CD4-positive, alpha-beta memory T cell (primary cell): ENCODE measurements around the gene CLPTM1. TPM values are rescaled to one million over a fixed set of nuclear protein-coding genes. Genes with fewer than 3 reads are reported as not detected.
A peak's percentile ranks its signal among the peaks of the same experiment; 100 is the strongest.

Experiments used
- CTCF ChIA-PET: fragments of 350-600 bp; sonication (Branson Sonifier 250); formaldehyde crosslinking; loops from one replicate; lab custom pipeline; 2021; ENCODE audit warnings: inconsistent platforms; ENCODE audit not compliant: partially characterized antibody; lab: Charles Lee
- POLR2A ChIA-PET: fragments of 350-600 bp; sonication (Branson Sonifier 250); formaldehyde crosslinking; loops from one replicate; lab custom pipeline; 2021; ENCODE audit not compliant: partially characterized antibody; lab: Charles Lee
- DNase-seq, 5 donors: peaks; one replicate each; pipeline versions ENCODE4 v3.0.0 to v3.0.0-alpha.2; 2020 to 2022; ENCODE audit warnings: mixed read lengths in 1 of 5
- H3K27ac ChIP-seq: one replicate; pipeline ENCODE4 v1.7.0; 2013; ENCODE audit warnings: low read depth, low read length
- H3K27me3 ChIP-seq: 2 replicates; pipeline ENCODE4 v1.7.0; 2013; ENCODE audit warnings: mild to moderate bottlenecking, low read length, moderate library complexity; ENCODE audit not compliant: insufficient read depth
- H3K36me3 ChIP-seq: 2 replicates; pipeline ENCODE4 v1.7.0; 2013; ENCODE audit warnings: mild to moderate bottlenecking, low read length, moderate library complexity; ENCODE audit not compliant: insufficient read depth
- H3K4me1 ChIP-seq: 2 replicates; pipeline ENCODE4 v1.7.0; 2013; ENCODE audit warnings: mild to moderate bottlenecking, low read length, moderate library complexity; ENCODE audit not compliant: insufficient read depth
- H3K4me3 ChIP-seq, 2 donors: one replicate each; pipeline ENCODE4 v1.7.0; 2013; ENCODE audit warnings: low read length in 2 of 2, mild to moderate bottlenecking in 1 of 2
- H3K9me3 ChIP-seq, 2 donors: one replicate each; pipeline ENCODE4 v1.7.0; 2013; ENCODE audit warnings: low read length in 2 of 2, control low read depth in 1 of 2; ENCODE audit not compliant: control insufficient read depth in 1 of 2
- H3K27ac Mint-ChIP-seq, 7 donors: one replicate each; pipeline ENCODE4 v1.8.0; 2020 to 2021; ENCODE audit warnings: mixed read lengths in 7 of 7, mild to moderate bottlenecking in 6 of 7, inconsistent platforms in 3 of 7, moderate library complexity in 3 of 7
- H3K27me3 Mint-ChIP-seq, 2 donors: one replicate each; pipeline ENCODE4 v1.8.0; 2020 to 2021; ENCODE audit warnings: mixed read lengths in 2 of 2
- H3K36me3 Mint-ChIP-seq, 2 donors: one replicate each; pipeline ENCODE4 v1.8.0; 2020 to 2021; ENCODE audit warnings: mixed read lengths in 2 of 2, inconsistent platforms in 1 of 2, mild to moderate bottlenecking in 1 of 2
- H3K4me1 Mint-ChIP-seq, 4 donors: one replicate each; pipeline ENCODE4 v1.8.0; 2020 to 2021; ENCODE audit warnings: mixed read lengths in 4 of 4, mild to moderate bottlenecking in 1 of 4
- H3K4me3 Mint-ChIP-seq, 8 donors: one replicate each; pipeline ENCODE4 v1.8.0; 2020 to 2021; ENCODE audit warnings: mixed read lengths in 8 of 8, mild to moderate bottlenecking in 7 of 8, moderate library complexity in 6 of 8, inconsistent platforms in 3 of 8
- H3K9me3 Mint-ChIP-seq, 8 donors: one replicate each; pipeline ENCODE4 v1.8.0; 2020 to 2021; ENCODE audit warnings: mixed read lengths in 8 of 8, mild to moderate bottlenecking in 5 of 8, inconsistent platforms in 3 of 8, moderate library complexity in 1 of 8
- intact Hi-C: fragments of 100-400 bp; cut with micrococcal nuclease; formaldehyde crosslinking; loops from one replicate; pipeline ENCODE4 v1.15.1; 2023
- polyA plus RNA-seq, 2 donors: library from polyadenylated mRNA; unstranded; fragments of 300-500 nt; fragmentation: Illumina TruSeq; gene quantifications; one replicate each; pipeline ENCODE4 v1.2.3, GENCODE V29; 2021
- total RNA-seq, 2 experiments: library from RNA; stranded (reverse); gene quantifications; one replicate each; pipeline ENCODE4 v1.2.3, GENCODE V29; 2021

CLPTM1 gene
- total and polyA plus RNA-seq, 4 experiments from 2014 or later = 16.6 to 86.4 (median 56.3) TPM

DNA sequence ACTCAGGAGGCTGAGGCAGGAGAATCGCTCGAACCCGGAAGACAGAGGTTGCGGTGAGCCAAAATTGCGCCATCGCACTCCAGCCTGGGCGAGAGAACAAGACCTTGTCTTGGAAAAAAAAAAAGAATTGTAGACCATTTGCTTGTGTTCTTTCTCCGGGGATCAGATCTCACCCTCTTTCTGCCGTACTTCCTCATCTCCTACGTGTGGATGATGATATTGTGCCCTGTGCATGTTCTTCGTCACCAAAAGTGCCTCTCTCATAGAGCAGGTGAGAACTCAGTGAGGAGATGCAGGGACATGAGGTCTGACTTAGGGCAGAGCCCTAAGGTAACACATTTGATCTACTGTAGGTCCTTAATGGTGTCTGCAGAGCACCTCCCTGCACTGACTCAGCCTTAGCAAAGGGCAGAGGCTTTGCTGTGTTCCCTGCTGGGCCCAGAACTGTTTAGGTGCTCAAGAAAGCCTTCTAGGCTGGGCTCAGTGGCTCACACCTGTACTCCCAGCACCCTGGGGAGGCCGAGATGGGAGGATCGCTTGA, 8.1 kb upstream of the CLPTM1 start:
- Histone ChIP-seq H3K4me1 (no peaks in the 10 kb centered on the region), H3K9me3 (no peaks in the 10 kb centered on the region), H3K27ac (no peak overlapping the region), H3K4me3 (no peak overlapping the region), H3K36me3 (no peaks in the 10 kb centered on the region), H3K27me3 (no peaks in the 10 kb centered on the region)
- CTCF ChIA-PET = no interaction called here
- Mint-ChIP-seq H3K4me1 (peaks cover 0 to 3% (median 1%) of the 10 kb centered on the region in 4 donors), H3K27ac (no peak overlapping the region), H3K4me3 (no peak overlapping the region), H3K36me3 (peaks cover 0 to 5% of the 10 kb centered on the region in 2 donors), H3K27me3 (no peaks in the 10 kb centered on the region), H3K9me3 (no peaks in the 10 kb centered on the region)
- no peak for DNase-seq
- intact Hi-C loops = no loop called here
- POLR2A ChIA-PET = no interaction called here

- ChIA-PET CTCF (no interaction called here), POLR2A (no interaction called here)
- Mint-ChIP-seq H3K27me3 (no peaks in the 10 kb centered on the region), H3K4me1 (peaks cover 0 to 3% (median 1%) of the 10 kb centered on the region in 4 donors), H3K36me3 (peaks cover 0 to 5% of the 10 kb centered on the region in 2 donors), H3K27ac (peak overlapping the region in 1 of 7 donors; percentile 60), H3K4me3 (no peak overlapping the region), H3K9me3 (no peaks in the 10 kb centered on the region)
- Histone ChIP-seq H3K4me1 (no peaks in the 10 kb centered on the region), H3K9me3 (no peaks in the 10 kb centered on the region), H3K4me3 (no peak overlapping the region), H3K36me3 (no peaks in the 10 kb centered on the region), H3K27ac (no peak overlapping the region), H3K27me3 (no peaks in the 10 kb centered on the region)
- intact Hi-C loops = no loop called here
- DNase-seq = no peak
These were observed 6.9 kb upstream of the CLPTM1 start for GRCh38 chr19:44948237-44948636.

GRCh38 chr19:44948763-44949374, 6.3 kb upstream of the CLPTM1 start:
- CTCF ChIA-PET = interaction anchor here (1.0 kb wide), 1 partner anchor 225 kb away, joined by 3 read pairs; no protein-coding TSS in a partner anchor
- POLR2A ChIA-PET = no interaction called here
- DNase-seq = no peak
- H3K9me3 ChIP-seq = no peaks in the 10 kb centered on the region
- H3K36me3 Mint-ChIP-seq = peaks cover 0 to 6% of the 10 kb centered on the region in 2 donors
- H3K4me1 ChIP-seq = peaks cover 5% of the 10 kb centered on the region
- no peak overlapping the region for H3K4me3 Mint-ChIP-seq
- peaks cover 3 to 6% (median 4%) of the 10 kb centered on the region in 4 donors for H3K4me1 Mint-ChIP-seq
- no peaks in the 10 kb centered on the region for H3K27me3 Mint-ChIP-seq
- H3K4me3 ChIP-seq = no peak overlapping the region
- no peak overlapping the region for H3K27ac ChIP-seq
- no peaks in the 10 kb centered on the region for H3K27me3 ChIP-seq
- intact Hi-C loops = no loop called here
- no peaks in the 10 kb centered on the region for H3K36me3 ChIP-seq
- no peaks in the 10 kb centered on the region for H3K9me3 Mint-ChIP-seq
- peak overlapping the region in 1 of 7 donors; percentile 60 for H3K27ac Mint-ChIP-seq

GRCh38 chr19:44949550-44949949, 5.6 kb upstream of the CLPTM1 start:
- no peaks in the 10 kb centered on the region for H3K36me3 ChIP-seq
- Mint-ChIP-seq H3K4me3 (no peak overlapping the region), H3K27ac (no peak overlapping the region), H3K4me1 (peaks cover 4 to 10% (median 8%) of the 10 kb centered on the region in 4 donors), H3K9me3 (peaks cover 0 to under 1% (median 0%) of the 10 kb centered on the region in 8 donors), H3K36me3 (peaks cover 0 to 7% of the 10 kb centered on the region in 2 donors), H3K27me3 (no peaks in the 10 kb centered on the region)
- intact Hi-C loops = no loop called here
- ChIA-PET CTCF (interaction anchor here (1.0 kb wide), 1 partner anchor 226 kb away, joined by 3 read pairs; no protein-coding TSS in a partner anchor), POLR2A (no interaction called here)
- DNase-seq = no peak
- peaks cover 10% of the 10 kb centered on the region for H3K4me1 ChIP-seq
- H3K9me3 ChIP-seq = no peaks in the 10 kb centered on the region
- no peak overlapping the region for H3K4me3 ChIP-seq
- H3K27me3 ChIP-seq = no peaks in the 10 kb centered on the region
- H3K27ac ChIP-seq = no peak overlapping the region

GRCh38 chr19:44951179-44952159, 3.7 kb upstream of the CLPTM1 start:
- Mint-ChIP-seq H3K4me1 (peaks cover 13 to 29% (median 24%) of the 10 kb centered on the region in 4 donors), H3K27ac (peak overlapping the region in 2 of 7 donors; percentile 52 to 60), H3K27me3 (no peaks in the 10 kb centered on the region), H3K4me3 (peak overlapping the region in 1 of 8 donors; percentile 31), H3K9me3 (peaks cover 0 to 6% (median 0%) of the 10 kb centered on the region in 8 donors), H3K36me3 (peaks cover 0 to 18% of the 10 kb centered on the region in 2 donors)
- no peaks in the 10 kb centered on the region for H3K36me3 ChIP-seq
- no peak overlapping the region for H3K4me3 ChIP-seq
- DNase-seq = peak; percentile 69 to 77 (median 74)
- POLR2A ChIA-PET = no interaction called here
- peaks cover 20% of the 10 kb centered on the region for H3K4me1 ChIP-seq
- H3K27me3 ChIP-seq = no peaks in the 10 kb centered on the region
- CTCF ChIA-PET = interaction anchor here (0.6 to 3.7 kb wide), 17 partner anchors 12 to 261 kb away, joined by 3 to 18 read pairs (median 4); partner anchors contain the start of gene PPP1R37
- intact Hi-C loops = loop anchor here (10.0 kb wide), 2 partner anchors 123 to 257 kb away; partner anchors contain the start of genes CEACAM16, GEMIN7 and ZNF296
- H3K27ac ChIP-seq = no peak overlapping the region
- H3K9me3 ChIP-seq = no peaks in the 10 kb centered on the region

- H3K4me1 ChIP-seq = peaks cover 43% of the 10 kb centered on the region
These were observed 917 bp upstream of the CLPTM1 start for GRCh38 chr19:44954278-44954648.

More at GRCh38 chr19:44954278-44954648, 917 bp upstream of the CLPTM1 start:
- ChIA-PET POLR2A (interaction anchor here (1.0 to 3.9 kb wide), 7 partner anchors 20 to 224 kb away, joined by 3 to 22 read pairs (median 13); partner anchors contain the start of genes BLOC1S3, CLASRP, RELB and TOMM40), CTCF (interaction anchor here (0.7 to 3.7 kb wide), 2 partner anchors 51 to 155 kb away, joined by 3 to 18 read pairs; no protein-coding TSS in a partner anchor)
- Histone ChIP-seq H3K27me3 (no peaks in the 10 kb centered on the region), H3K36me3 (no peaks in the 10 kb centered on the region), H3K9me3 (no peaks in the 10 kb centered on the region), H3K27ac (peak overlapping the region; percentile 91), H3K4me3 (peak overlapping the region; percentile 87 to 96)
- intact Hi-C loops = loop anchor here (10.0 kb wide), 2 partner anchors 121 to 259 kb away; partner anchors contain the start of genes CEACAM16, GEMIN7 and ZNF296
- H3K4me1 Mint-ChIP-seq = peaks cover 25 to 48% (median 43%) of the 10 kb centered on the region in 4 donors
- DNase-seq = no peak
- peaks cover 0 to 21% of the 10 kb centered on the region in 2 donors for H3K36me3 Mint-ChIP-seq
- peaks cover 0 to 6% (median 0%) of the 10 kb centered on the region in 8 donors for H3K9me3 Mint-ChIP-seq
- no peaks in the 10 kb centered on the region for H3K27me3 Mint-ChIP-seq
- peak overlapping the region; percentile 92 to 99 (median 98) for H3K4me3 Mint-ChIP-seq
- peak overlapping the region; percentile 96 to 99 (median 98) for H3K27ac Mint-ChIP-seq
